Measurements from ENCODE around the gene TMEM88. TPM values are rescaled to one million over a fixed set of nuclear protein-coding genes. Genes with fewer than 3 reads are reported as not detected.

TMEM88 gene
- total RNA-seq, 1 experiment from 2014 or later, result 11.3 TPM

- DNase-seq, result peak; percentile 68
- Histone ChIP-seq H3K14ac (ENCODE audit: insufficient read depth, low read length) (no peak overlapping the region), H3K4me1 (ENCODE audit: insufficient read depth, low read length) (no peaks in the 10 kb centered on the region; the same call in 1 of the 2 replicates), H4K20me1 (ENCODE audit: control insufficient read depth, insufficient read depth, insufficient read length) (no peaks in the 10 kb centered on the region), H3K9ac (ENCODE audit: extremely low read depth, insufficient read length, low read length) (peak overlapping the region; percentile 27), H3K18ac (ENCODE audit: insufficient read length, low read depth, low read length) (no peak overlapping the region), H2BK20ac (ENCODE audit: low read depth, low read length, poor library complexity, severe bottlenecking) (no peak overlapping the region), H2AK5ac (ENCODE audit: insufficient read length, low read length) (no peak overlapping the region), H3K79me2 (ENCODE audit: insufficient read depth, low read length) (no peaks in the 10 kb centered on the region), H3K23me2 (ENCODE audit: insufficient read length, low read depth, low read length, poor library complexity, severe bottlenecking) (peaks cover 29% of the 10 kb centered on the region), H3K23ac (ENCODE audit: insufficient read length, low read depth, low read length) (no peak overlapping the region), H3K4ac (ENCODE audit: low read depth, low read length) (no peak overlapping the region), H3K9me3 (ENCODE audit: control insufficient read depth, low read depth, low read length) (no peaks in the 10 kb centered on the region), H3K27ac (ENCODE audit: insufficient read length, low read depth, low read length) (no peak overlapping the region), H3K4me2 (ENCODE audit: insufficient read depth, insufficient read length, low read length) (peak overlapping the region; percentile 97), H4K91ac (ENCODE audit: insufficient read length, low read depth, low read length) (no peak overlapping the region), H4K8ac (replicated peaks; ENCODE audit: insufficient read length, low read depth, low read length) (no peak overlapping the region), H2BK120ac (ENCODE audit: low read depth, low read length, poor library complexity, severe bottlenecking) (no peak overlapping the region), H4K5ac (ENCODE audit: insufficient read length, low read depth, low read length) (no peak overlapping the region), H2AFZ (ENCODE audit: low read length) (no peak overlapping the region), H2BK5ac (ENCODE audit: insufficient read length, low read length) (no peak overlapping the region), H3K79me1 (ENCODE audit: insufficient read depth, low read depth, low read length, poor library complexity, severe bottlenecking) (no peaks in the 10 kb centered on the region), H3T11ph (ENCODE audit: low read length) (no peak overlapping the region), H3K56ac (ENCODE audit: insufficient read length, low read depth, low read length) (no peak overlapping the region), H2BK12ac (ENCODE audit: insufficient read length, low read depth, low read length) (no peak overlapping the region), H2BK15ac (ENCODE audit: low read depth, low read length) (no peak overlapping the region), H3K27me3 (ENCODE audit: insufficient read depth, low read length) (peaks cover 28% of the 10 kb centered on the region; the same call in 1 of the 2 replicates)
- Mint-ChIP-seq H3K27ac (peak overlapping the region in 1 of 3 experiments; percentile 57; a peak in 2 of 7 replicates), H3K27me3 (ENCODE audit: low read depth) (peaks cover 30% of the 10 kb centered on the region), H3K9me3 (no peaks in the 10 kb centered on the region; a peak in 1 of 5 replicates), H3K36me3 (ENCODE audit: insufficient read depth in 1 of 3, low read depth in 3 of 3) (peaks cover 4 to 27% (median 18%) of the 10 kb centered on the region in 3 experiments; a peak in 6 of 7 replicates), H3K4me1 (peaks cover 33 to 50% of the 10 kb centered on the region in 2 experiments), H3K4me3 (peak overlapping the region; percentile 89 to 94)
- TF ChIP-seq CTCF (conservative IDR thresholded peaks at IDR 0.05), result no peak
- WGBS (ENCODE audit: extremely low coverage, insufficient read length, low lambda C conversion rate), result no CpG with 5 or more reads among the region's 47 CpGs
Observed at GRCh38 chr17:7842380-7843256, 12.2 kb upstream of the TMEM88 start.
